Muscle of leg (tissue), 11 donors: ENCODE results near the gene MOB2. TPM values are rescaled to one million over a fixed set of nuclear protein-coding genes. Genes with fewer than 3 reads are reported as not detected.
"Not testable (repeated sequence)": the region's sequence is repeated elsewhere in the genome, so short reads cannot be mapped to it uniquely, and the experiment has no call there.

Experiments
- DNase-seq: peaks from one replicate; pipeline ENCODE4 v3.0.0; 2013
- H3K27ac ChIP-seq: one replicate; pipeline ENCODE4 v1.5.1; 2013; ENCODE audit warnings: mild to moderate bottlenecking, low read length, control low read depth
- H3K27me3 ChIP-seq: one replicate; pipeline ENCODE4 v1.6.1; 2013; ENCODE audit warnings: low read length; ENCODE audit not compliant: control insufficient read depth, insufficient read depth
- H3K36me3 ChIP-seq: one replicate; pipeline ENCODE4 v1.6.1; 2013; ENCODE audit warnings: low read length; ENCODE audit not compliant: control insufficient read depth, insufficient read depth
- H3K4me1 ChIP-seq: one replicate; pipeline ENCODE4 v1.6.1; 2013; ENCODE audit warnings: low read length; ENCODE audit not compliant: control insufficient read depth, insufficient read depth
- H3K4me3 ChIP-seq: one replicate; pipeline ENCODE4 v1.5.1; 2013; ENCODE audit warnings: low read length, control low read depth
- H3K9me3 ChIP-seq: replicated peaks from 2 replicates; pipeline ENCODE4 v1.6.1; 2013; ENCODE audit warnings: low read depth, low read length; ENCODE audit not compliant: control insufficient read depth
- WGBS: methylation state at CpG from one replicate; pipeline ENCODE4 v1.1.5; 2013; ENCODE audit warnings: missing lambda C conversion rate; ENCODE audit not compliant: insufficient coverage; 5-methylcytosine and 5-hydroxymethylcytosine counted together
- polyA plus RNA-seq, 8 donors: library from polyadenylated mRNA; unstranded; fragments of 120-200 nt; gene quantifications; one replicate each; pipeline versions ENCODE4 v1.2.1 to v1.2.3, GENCODE V29; 2013; ENCODE audit warnings: inconsistent platforms in 1 of 8, low replicate concordance in 1 of 8; ENCODE audit not compliant: insufficient read length in 8 of 8, insufficient read depth in 1 of 8
- total RNA-seq: library from RNA; stranded (reverse); fragments of 120-200 nt; gene quantifications from one replicate; pipeline ENCODE4 v1.2.4, GENCODE V29; 2013

MOB2 gene
- total and polyA plus RNA-seq, 9 donors, result 21.4 to 28.2 (median 25.0) TPM

GRCh38 chr11:1512531-1513258 is 26.1 kb upstream of the MOB2 start:
- not testable (repeated sequence) for H3K4me3 ChIP-seq, DNase-seq, H3K36me3 ChIP-seq, H3K9me3 ChIP-seq, H3K27me3 ChIP-seq, H3K27ac ChIP-seq
- H3K4me1 ChIP-seq, result peaks cover 35% of the 10 kb centered on the region
- WGBS, result 25% methylated on average over 1 of the region's 9 CpGs

DNA sequence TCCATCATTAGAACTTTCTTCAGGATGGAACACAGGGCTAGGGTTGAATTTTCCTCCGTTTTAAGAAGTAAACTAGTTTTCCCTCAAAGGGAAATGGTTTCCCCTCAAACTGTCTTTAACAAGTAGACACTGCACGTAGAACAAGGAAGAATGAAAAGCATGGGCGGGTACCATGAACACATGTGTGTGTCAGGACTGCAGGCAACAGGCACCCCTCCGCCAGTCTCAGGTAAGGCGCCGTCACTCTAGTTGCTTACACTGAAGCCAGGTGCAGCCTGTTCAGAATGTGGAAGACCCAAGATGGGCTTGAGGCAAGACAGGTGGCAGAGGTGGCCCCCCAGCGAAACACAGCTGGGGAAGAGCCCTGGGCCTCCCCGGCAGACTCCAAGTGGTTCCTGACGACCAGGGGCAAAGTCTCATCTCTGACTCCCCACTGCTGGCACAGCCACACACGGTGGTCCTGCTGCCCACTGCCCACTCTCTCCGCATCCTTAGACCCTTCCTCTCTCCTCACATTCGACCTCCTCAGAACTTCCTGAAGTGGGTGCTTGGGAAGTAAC is 25.4 kb upstream of the MOB2 start:
- H3K36me3 ChIP-seq, result no peaks in the 10 kb centered on the region
- WGBS, result 83% methylated on average over 10 of the region's 12 CpGs
- H3K27ac ChIP-seq, result no peak overlapping the region
- DNase-seq, result no peak
- H3K4me1 ChIP-seq, result peaks cover 42% of the 10 kb centered on the region
- H3K4me3 ChIP-seq, result no peak overlapping the region
- H3K27me3 ChIP-seq, result no peaks in the 10 kb centered on the region
- no peaks in the 10 kb centered on the region for H3K9me3 ChIP-seq

- H3K9me3 ChIP-seq, result no peaks in the 10 kb centered on the region
- no peaks in the 10 kb centered on the region for H3K27me3 ChIP-seq
- H3K27ac ChIP-seq, result no peak overlapping the region
- H3K36me3 ChIP-seq, result no peaks in the 10 kb centered on the region
- H3K4me1 ChIP-seq, result peaks cover 48% of the 10 kb centered on the region
- H3K4me3 ChIP-seq, result no peak overlapping the region
- no peak for DNase-seq
- 70% methylated on average over 7 of the region's 11 CpGs for WGBS
Measured at GRCh38 chr11:1510928-1511327, 24.3 kb upstream of the MOB2 start.

DNA sequence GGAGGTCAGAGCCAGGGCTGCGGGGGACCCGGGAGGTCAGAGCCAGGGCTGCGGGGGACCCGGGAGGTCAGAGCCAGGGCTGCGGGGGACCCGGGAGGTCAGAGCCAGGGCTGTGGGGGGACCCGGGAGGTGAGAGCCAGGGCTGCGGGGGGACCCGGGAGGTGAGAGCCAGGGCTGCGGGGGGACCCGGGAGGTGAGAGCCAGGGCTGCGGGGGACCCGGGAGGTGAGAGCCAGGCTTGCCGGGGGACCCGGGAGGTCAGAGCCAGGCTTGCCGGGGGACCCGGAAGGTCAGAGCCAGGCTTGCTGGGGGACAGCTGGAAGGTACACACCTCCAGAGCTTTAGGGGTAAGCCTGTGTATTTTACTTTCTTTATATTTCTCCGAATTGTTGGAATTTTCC is 23.8 kb upstream of the MOB2 start:
- WGBS, result 69% methylated on average over 11 of the region's 18 CpGs
- not testable (repeated sequence) for H3K4me3 ChIP-seq, H3K27me3 ChIP-seq, H3K9me3 ChIP-seq, H3K36me3 ChIP-seq, H3K27ac ChIP-seq, DNase-seq
- H3K4me1 ChIP-seq, result peaks cover 43% of the 10 kb centered on the region

GRCh38 chr11:1509626-1510255 is 23.2 kb upstream of the MOB2 start:
- Histone ChIP-seq H3K4me1 (peaks cover 37% of the 10 kb centered on the region), H3K9me3 (no peaks in the 10 kb centered on the region), H3K27ac (no peak overlapping the region), H3K4me3 (no peak overlapping the region), H3K36me3 (no peaks in the 10 kb centered on the region), H3K27me3 (no peaks in the 10 kb centered on the region)
- WGBS, result 67% methylated on average over 1 of the region's 20 CpGs
- no peak for DNase-seq

- no peak overlapping the region for H3K4me3 ChIP-seq
- H3K4me1 ChIP-seq, result peaks cover 33% of the 10 kb centered on the region
- no peak for DNase-seq
- 77% methylated on average over 9 of the region's 10 CpGs for WGBS
- H3K9me3 ChIP-seq, result no peaks in the 10 kb centered on the region
- no peaks in the 10 kb centered on the region for H3K27me3 ChIP-seq
- no peak overlapping the region for H3K27ac ChIP-seq
- no peaks in the 10 kb centered on the region for H3K36me3 ChIP-seq
Measured at GRCh38 chr11:1508986-1509385, 22.4 kb upstream of the MOB2 start.

- H3K36me3 ChIP-seq, result no peaks in the 10 kb centered on the region
- H3K4me1 ChIP-seq, result peaks cover 33% of the 10 kb centered on the region
- no peak for DNase-seq
- no peaks in the 10 kb centered on the region for H3K9me3 ChIP-seq
- WGBS, result 46% methylated on average over 6 of the region's 15 CpGs
- no peaks in the 10 kb centered on the region for H3K27me3 ChIP-seq
- H3K27ac ChIP-seq, result no peak overlapping the region
- no peak overlapping the region for H3K4me3 ChIP-seq
Measured at GRCh38 chr11:1508491-1508891, 21.9 kb upstream of the MOB2 start.

- no peaks in the 10 kb centered on the region for H3K27me3 ChIP-seq
- no peaks in the 10 kb centered on the region for H3K36me3 ChIP-seq
- WGBS, result 48% methylated on average over 14 of the region's 21 CpGs
- peaks cover 39% of the 10 kb centered on the region for H3K4me1 ChIP-seq
- no peaks in the 10 kb centered on the region for H3K9me3 ChIP-seq
- no peak overlapping the region for H3K27ac ChIP-seq
- no peak overlapping the region for H3K4me3 ChIP-seq
- no peak for DNase-seq
Measured at GRCh38 chr11:1507381-1508140, 21.0 kb upstream of the MOB2 start.

- 81% methylated on average over 9 of the region's 9 CpGs for WGBS
- H3K4me1 ChIP-seq, result peaks cover 39% of the 10 kb centered on the region
- H3K27me3 ChIP-seq, result no peaks in the 10 kb centered on the region
- DNase-seq, result no peak
- no peak overlapping the region for H3K27ac ChIP-seq
- no peaks in the 10 kb centered on the region for H3K9me3 ChIP-seq
- H3K36me3 ChIP-seq, result no peaks in the 10 kb centered on the region
- H3K4me3 ChIP-seq, result no peak overlapping the region
Measured at GRCh38 chr11:1506981-1507380, 20.4 kb upstream of the MOB2 start.

- Histone ChIP-seq H3K4me1 (peaks cover 39% of the 10 kb centered on the region), H3K36me3 (no peaks in the 10 kb centered on the region), H3K27ac (no peak overlapping the region), H3K4me3 (no peak overlapping the region), H3K27me3 (no peaks in the 10 kb centered on the region), H3K9me3 (no peaks in the 10 kb centered on the region)
- DNase-seq, result no peak
- WGBS, result 87% methylated on average over 11 of the region's 11 CpGs
Measured at GRCh38 chr11:1505480-1505879, 18.9 kb upstream of the MOB2 start.
